ENCODE data around the gene KLK12.

DNA sequence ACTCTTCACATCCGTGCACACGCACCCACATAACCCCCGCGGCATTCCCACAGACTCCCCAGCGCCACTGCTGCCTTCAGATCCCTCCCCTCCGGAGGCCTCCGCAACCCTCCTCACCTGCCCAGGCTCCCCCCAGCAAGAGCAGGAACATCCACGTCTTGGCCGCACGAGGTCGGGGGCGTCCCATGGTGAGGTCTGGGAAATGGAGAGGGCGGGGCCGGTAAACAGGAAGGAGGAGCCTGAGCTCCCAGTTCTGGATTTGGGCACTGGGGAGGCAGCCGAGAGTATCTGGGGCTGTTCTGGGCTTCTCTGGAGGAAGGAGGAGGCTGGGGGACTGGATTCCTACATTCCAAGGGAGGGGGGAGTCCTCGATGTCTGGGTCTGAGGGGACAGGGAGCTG, 33.8 kb downstream of the KLK12 start:
- TF ChIP-seq, protein P1, sequence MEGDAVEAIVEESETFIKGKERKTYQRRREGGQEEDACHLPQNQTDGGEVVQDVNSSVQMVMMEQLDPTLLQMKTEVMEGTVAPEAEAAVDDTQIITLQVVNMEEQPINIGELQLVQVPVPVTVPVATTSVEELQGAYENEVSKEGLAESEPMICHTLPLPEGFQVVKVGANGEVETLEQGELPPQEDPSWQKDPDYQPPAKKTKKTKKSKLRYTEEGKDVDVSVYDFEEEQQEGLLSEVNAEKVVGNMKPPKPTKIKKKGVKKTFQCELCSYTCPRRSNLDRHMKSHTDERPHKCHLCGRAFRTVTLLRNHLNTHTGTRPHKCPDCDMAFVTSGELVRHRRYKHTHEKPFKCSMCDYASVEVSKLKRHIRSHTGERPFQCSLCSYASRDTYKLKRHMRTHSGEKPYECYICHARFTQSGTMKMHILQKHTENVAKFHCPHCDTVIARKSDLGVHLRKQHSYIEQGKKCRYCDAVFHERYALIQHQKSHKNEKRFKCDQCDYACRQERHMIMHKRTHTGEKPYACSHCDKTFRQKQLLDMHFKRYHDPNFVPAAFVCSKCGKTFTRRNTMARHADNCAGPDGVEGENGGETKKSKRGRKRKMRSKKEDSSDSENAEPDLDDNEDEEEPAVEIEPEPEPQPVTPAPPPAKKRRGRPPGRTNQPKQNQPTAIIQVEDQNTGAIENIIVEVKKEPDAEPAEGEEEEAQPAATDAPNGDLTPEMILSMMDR (IDR thresholded peaks at IDR 0.05): no peak
- no peak for TF ChIP-seq POLR2A (IDR thresholded peaks at IDR 0.05)
